BJ (cell line): Measurements from ENCODE around the gene TUBA1A. TPM values are rescaled to one million over a fixed set of nuclear protein-coding genes. Genes with fewer than 3 reads are reported as not detected.

Source experiments
- CTCF ChIA-PET: fragments of 350-600 bp; formaldehyde crosslinking; extraction: SDS; loops from one replicate; lab custom pipeline; 2021; ENCODE audit warnings: antibody characterized with exemption, inconsistent platforms; lab: Yijun Ruan, JAX
- POLR2A ChIA-PET: fragments of 300-600 bp; sonication (Branson Sonifier 250); formaldehyde crosslinking; extraction: SDS; loops from one replicate; lab custom pipeline; 2021; ENCODE audit warnings: antibody characterized with exemption; lab: Charles Lee
- DNase-seq: peaks from one replicate; pipeline ENCODE4 v3.0.0-alpha.2; 2011; ENCODE audit warnings: low read depth
- H3K27me3 ChIP-seq: 2 replicates; pipeline ENCODE4 v1.6.0; 2011; ENCODE audit warnings: low read length; ENCODE audit not compliant: control insufficient read depth, insufficient read depth
- H3K36me3 ChIP-seq: 2 replicates; pipeline ENCODE4 v1.5.1; 2011; ENCODE audit warnings: low read length; ENCODE audit not compliant: control insufficient read depth, insufficient read depth
- H3K4me3 ChIP-seq: 2 replicates; pipeline ENCODE4 v1.5.1; 2011; ENCODE audit warnings: low read depth, mild to moderate bottlenecking, control low read depth, low read length
- polyA plus RNA-seq: library from polyadenylated mRNA; depleted of rRNA; stranded (reverse); fragments of >200 nt; gene quantifications from 2 replicates; pipeline ENCODE4 v1.2.3, GENCODE V29; 2011
- TF ChIP-seq, protein P1 (sequence below): IDR thresholded peaks from 2 replicates; pipeline ENCODE4 v1.5.1; 2011; ENCODE audit warnings: low read depth, mild to moderate bottlenecking, control low read depth, inconsistent platforms, low read length, moderate library complexity; ENCODE audit not compliant: insufficient read depth

The TUBA1A gene
- polyA plus RNA-seq, 1 experiment: 820 TPM

DNA sequence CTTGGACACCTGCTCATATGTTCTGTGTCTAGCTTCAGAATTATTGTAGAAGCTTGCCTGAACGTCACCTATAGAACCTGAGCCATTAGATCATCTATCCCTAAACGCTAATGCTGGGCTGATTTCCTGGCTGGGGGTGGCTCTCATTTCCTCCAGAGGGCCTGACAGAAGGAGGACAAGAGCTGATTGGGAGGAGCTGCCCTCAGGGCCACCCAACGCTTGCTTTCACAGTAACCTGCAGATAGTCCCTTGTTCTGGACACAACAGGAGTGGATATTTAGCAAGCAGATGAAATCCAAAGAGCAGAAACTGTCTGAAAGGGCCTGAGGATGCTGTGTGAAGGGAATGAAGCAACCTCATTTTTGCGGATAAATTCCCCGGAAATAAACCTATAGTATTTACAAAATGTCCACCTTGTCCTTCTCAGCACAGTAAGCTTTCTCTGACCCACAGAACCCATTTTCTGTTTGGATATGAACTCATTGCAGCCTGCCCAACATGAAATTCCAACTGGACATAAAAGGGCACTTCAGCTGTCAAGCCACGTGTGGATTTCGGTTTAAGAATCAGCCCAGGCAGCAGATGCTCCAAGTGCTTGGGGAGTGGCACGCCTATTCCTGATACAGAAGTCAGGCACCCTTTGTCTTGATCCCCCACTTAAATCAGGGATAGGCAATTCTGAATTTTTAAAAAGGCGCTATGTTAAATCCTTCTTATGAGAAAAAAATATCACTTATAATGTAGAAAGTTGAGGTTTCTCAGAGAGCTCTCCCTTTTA, 43.2 kb upstream of the TUBA1A start:
- no peaks in the 10 kb centered on the region for H3K27me3 ChIP-seq
- ChIA-PET POLR2A (interaction anchor here (1.3 to 1.8 kb wide), 2 partner anchors 43 to 101 kb away, joined by 3 to 11 read pairs; partner anchors contain the start of genes TUBA1A and TUBA1B), CTCF (interaction anchor here (1.3 to 5.2 kb wide), 8 partner anchors 8 to 144 kb away, joined by 3 to 48 read pairs (median 10); partner anchors contain the start of genes TUBA1A and TUBA1B)
- TF ChIP-seq, protein P1, sequence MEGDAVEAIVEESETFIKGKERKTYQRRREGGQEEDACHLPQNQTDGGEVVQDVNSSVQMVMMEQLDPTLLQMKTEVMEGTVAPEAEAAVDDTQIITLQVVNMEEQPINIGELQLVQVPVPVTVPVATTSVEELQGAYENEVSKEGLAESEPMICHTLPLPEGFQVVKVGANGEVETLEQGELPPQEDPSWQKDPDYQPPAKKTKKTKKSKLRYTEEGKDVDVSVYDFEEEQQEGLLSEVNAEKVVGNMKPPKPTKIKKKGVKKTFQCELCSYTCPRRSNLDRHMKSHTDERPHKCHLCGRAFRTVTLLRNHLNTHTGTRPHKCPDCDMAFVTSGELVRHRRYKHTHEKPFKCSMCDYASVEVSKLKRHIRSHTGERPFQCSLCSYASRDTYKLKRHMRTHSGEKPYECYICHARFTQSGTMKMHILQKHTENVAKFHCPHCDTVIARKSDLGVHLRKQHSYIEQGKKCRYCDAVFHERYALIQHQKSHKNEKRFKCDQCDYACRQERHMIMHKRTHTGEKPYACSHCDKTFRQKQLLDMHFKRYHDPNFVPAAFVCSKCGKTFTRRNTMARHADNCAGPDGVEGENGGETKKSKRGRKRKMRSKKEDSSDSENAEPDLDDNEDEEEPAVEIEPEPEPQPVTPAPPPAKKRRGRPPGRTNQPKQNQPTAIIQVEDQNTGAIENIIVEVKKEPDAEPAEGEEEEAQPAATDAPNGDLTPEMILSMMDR: no peak
- no peak overlapping the region for H3K4me3 ChIP-seq
- no peak for DNase-seq
- no peaks in the 10 kb centered on the region for H3K36me3 ChIP-seq

DNA sequence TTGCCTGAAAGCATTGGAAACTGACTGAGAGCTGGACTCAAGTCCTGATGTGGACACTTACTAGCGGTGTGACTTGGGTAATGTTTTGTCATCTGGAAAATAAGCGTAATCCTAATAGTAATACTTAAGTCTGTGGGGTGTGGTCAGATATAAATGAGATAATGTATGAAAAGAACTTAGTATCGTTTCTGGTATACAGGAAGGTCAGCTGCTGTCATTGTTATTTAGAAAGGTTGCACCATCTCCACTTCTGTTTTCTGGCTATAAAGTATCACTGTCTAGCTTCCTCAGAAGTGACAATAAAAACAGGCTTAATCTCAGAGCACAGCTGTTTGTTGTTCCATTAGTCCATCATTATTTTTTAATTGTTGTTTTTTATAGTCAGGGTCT, 41.9 kb upstream of the TUBA1A start:
- ChIA-PET POLR2A (no interaction called here), CTCF (interaction anchor here (1.0 to 1.4 kb wide), 5 partner anchors 12 to 142 kb away, joined by 3 to 4 read pairs (median 3); partner anchors contain the start of gene TUBA1A)
- no peaks in the 10 kb centered on the region for H3K36me3 ChIP-seq
- no peak for DNase-seq
- H3K4me3 ChIP-seq: no peak overlapping the region
- TF ChIP-seq, protein P1: no peak
- no peaks in the 10 kb centered on the region for H3K27me3 ChIP-seq

DNA sequence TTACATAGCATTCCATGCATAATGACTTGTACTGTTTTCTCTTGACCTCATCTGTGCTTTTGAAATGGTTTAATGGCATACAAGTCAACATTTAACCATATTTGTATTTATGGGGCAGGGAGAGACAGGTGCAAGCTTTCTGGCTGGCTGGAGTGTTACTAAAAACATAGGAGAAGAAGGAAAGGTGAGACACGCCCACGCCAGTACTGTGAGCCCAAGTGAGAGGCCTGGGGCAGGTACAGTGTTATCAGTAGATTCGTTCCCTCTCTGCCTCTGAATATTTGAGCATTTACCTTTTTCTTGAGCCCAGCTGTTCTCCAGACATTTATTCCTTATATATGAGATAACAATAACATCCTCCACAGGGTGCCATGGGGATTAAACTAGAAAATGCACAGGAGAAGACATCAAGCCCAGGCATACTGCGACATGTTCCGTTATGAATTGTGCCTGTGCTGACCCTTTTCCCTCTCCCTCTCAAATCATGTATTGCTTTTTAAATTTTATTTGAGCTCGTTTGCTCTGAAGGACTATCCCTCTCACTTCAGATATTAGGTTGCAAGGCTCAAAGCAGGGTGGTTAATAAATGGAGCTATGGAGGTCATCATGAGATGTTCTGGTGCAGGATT, 41.4 kb upstream of the TUBA1A start:
- TF ChIP-seq, protein P1: no peak
- POLR2A ChIA-PET: no interaction called here
- Histone ChIP-seq H3K4me3 (no peak overlapping the region), H3K27me3 (no peaks in the 10 kb centered on the region), H3K36me3 (no peaks in the 10 kb centered on the region)
- CTCF ChIA-PET: interaction anchor here (1.0 to 1.4 kb wide), 5 partner anchors 12 to 142 kb away, joined by 3 to 4 read pairs (median 3); partner anchors contain the start of gene TUBA1A
- DNase-seq: no peak

DNA sequence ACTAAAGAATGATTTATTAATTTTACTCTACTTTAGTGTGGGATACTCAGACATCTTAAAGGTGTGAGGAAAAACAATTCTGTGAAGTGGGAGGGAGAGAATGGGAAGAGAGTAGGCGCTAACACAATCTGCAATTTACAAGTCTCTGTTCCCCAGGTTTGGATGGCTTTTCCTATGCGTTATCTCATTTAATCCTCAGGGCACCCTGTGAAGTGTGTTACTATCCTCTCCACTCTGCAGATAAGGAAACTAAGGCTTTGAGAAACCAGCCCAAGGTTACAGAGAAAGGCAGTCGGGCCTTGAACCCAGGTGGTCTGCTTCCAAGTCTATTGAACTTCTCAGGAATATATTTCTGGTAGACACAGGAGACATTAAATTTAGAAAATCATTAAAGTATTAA, 39.8 kb upstream of the TUBA1A start:
- no peak for DNase-seq
- Histone ChIP-seq H3K4me3 (no peak overlapping the region), H3K27me3 (no peaks in the 10 kb centered on the region), H3K36me3 (no peaks in the 10 kb centered on the region)
- POLR2A ChIA-PET: no interaction called here
- TF ChIP-seq, protein P1: no peak
- CTCF ChIA-PET: interaction anchor here (1.1 to 1.8 kb wide), 2 partner anchors 63 to 108 kb away, joined by 3 read pairs; no protein-coding TSS in a partner anchor

- no peak for DNase-seq
- ChIA-PET POLR2A (no interaction called here), CTCF (interaction anchor here (1.1 to 1.8 kb wide), 2 partner anchors 62 to 107 kb away, joined by 3 read pairs; no protein-coding TSS in a partner anchor)
- Histone ChIP-seq H3K4me3 (no peak overlapping the region), H3K36me3 (no peaks in the 10 kb centered on the region), H3K27me3 (no peaks in the 10 kb centered on the region)
- TF ChIP-seq, protein P1: no peak
Observed at GRCh38 chr12:49227713-49228112, 38.8 kb upstream of the TUBA1A start.
